Renal cortex interstitium (tissue), 11 donors: ENCODE data around the gene TFB2M. TPM values are rescaled to one million over a fixed set of nuclear protein-coding genes. Genes with fewer than 3 reads are reported as not detected.
A peak's percentile ranks its signal among the peaks of the same experiment; 100 is the strongest.
"Not testable (repeated sequence)": the region's sequence is repeated elsewhere in the genome, so short reads cannot be mapped to it uniquely, and the experiment has no call there.

Experiments used
- DNase-seq, 11 donors: peaks; one replicate each; pipeline ENCODE4 v3.0.0-alpha.2; 2013; ENCODE audit warnings: low read depth in 9 of 11, low spot score in 4 of 11; ENCODE audit errors: extremely low read depth in 1 of 11
- polyA plus RNA-seq, 3 donors: library from polyadenylated mRNA; unstranded; fragments of 120-200 nt; gene quantifications; one replicate each; pipeline ENCODE4 v1.2.1, GENCODE V29; 2013; ENCODE audit not compliant: insufficient read length in 3 of 3

TFB2M gene
- polyA plus RNA-seq, 3 donors = 16.9 to 23.6 (median 19.0) TPM

- peak in 3 of 11 donors; percentile 38 to 58 (median 43) for DNase-seq
These were observed 968 bp upstream of the TFB2M start for GRCh38 chr1:246566813-246567645.

GRCh38 chr1:246565751-246566127 lies 322 bp downstream of the TFB2M start:
- DNase-seq = peak in 4 of 11 donors; percentile 25 to 36 (median 32)

GRCh38 chr1:246564839-246565750 lies 966 bp downstream of the TFB2M start:
- DNase-seq = no peak

- not testable (repeated sequence) for DNase-seq
These were observed 5.2 kb downstream of the TFB2M start for GRCh38 chr1:246560833-246561232.

- DNase-seq = no peak
These were observed 6.8 kb downstream of the TFB2M start for GRCh38 chr1:246559310-246559709.

- no peak for DNase-seq
These were observed 8.0 kb downstream of the TFB2M start for GRCh38 chr1:246558041-246558440.

- DNase-seq = no peak
These were observed 11.9 kb downstream of the TFB2M start for GRCh38 chr1:246554201-246554600.

- DNase-seq = no peak
These were observed 14.0 kb downstream of the TFB2M start for GRCh38 chr1:246552110-246552509.

- DNase-seq = no peak
These were observed 15.7 kb downstream of the TFB2M start for GRCh38 chr1:246550402-246550801.

GRCh38 chr1:246549665-246550064 lies 16.4 kb downstream of the TFB2M start:
- DNase-seq = no peak

GRCh38 chr1:246544001-246544400 lies 22.1 kb downstream of the TFB2M start:
- no peak for DNase-seq

GRCh38 chr1:246540738-246541491 lies 25.1 kb downstream of the TFB2M start:
- DNase-seq = no peak

GRCh38 chr1:246537887-246538286 lies 28.2 kb downstream of the TFB2M start:
- no peak for DNase-seq

- no peak for DNase-seq
These were observed 28.6 kb downstream of the TFB2M start for GRCh38 chr1:246537441-246537840.

GRCh38 chr1:246534114-246534513 lies 31.9 kb downstream of the TFB2M start:
- DNase-seq = no peak

- DNase-seq = no peak
These were observed 32.6 kb downstream of the TFB2M start for GRCh38 chr1:246533371-246533905.

- no peak for DNase-seq
These were observed 33.5 kb downstream of the TFB2M start for GRCh38 chr1:246532519-246532918.

- no peak for DNase-seq
These were observed 35.6 kb downstream of the TFB2M start for GRCh38 chr1:246530482-246530881.
